HFF-Myc (cell line): ENCODE data around the gene PTPRN2.

Experiments used
- DNase-seq: peaks from one replicate; pipeline ENCODE4 v3.0.0-alpha.2; 2011; ENCODE audit warnings: low read depth; ENCODE audit errors: extremely low read depth
- H3K4me3 ChIP-seq: replicated peaks from 2 replicates; pipeline ENCODE4 v1.5.1; 2011; ENCODE audit warnings: low read depth, mild to moderate bottlenecking, control low read depth, low read length
- TF ChIP-seq, protein P1 (sequence below): IDR thresholded peaks from 2 replicates; pipeline ENCODE4 v1.5.1; 2012; ENCODE audit warnings: mild to moderate bottlenecking, low read depth, low read length, control low read depth; ENCODE audit errors: missing control alignments

PTPRN2 gene

GRCh38 chr7:158620418-158620817, 32.8 kb upstream of the PTPRN2 start:
- H3K4me3 ChIP-seq = no peak overlapping the region
- TF ChIP-seq, protein P1, sequence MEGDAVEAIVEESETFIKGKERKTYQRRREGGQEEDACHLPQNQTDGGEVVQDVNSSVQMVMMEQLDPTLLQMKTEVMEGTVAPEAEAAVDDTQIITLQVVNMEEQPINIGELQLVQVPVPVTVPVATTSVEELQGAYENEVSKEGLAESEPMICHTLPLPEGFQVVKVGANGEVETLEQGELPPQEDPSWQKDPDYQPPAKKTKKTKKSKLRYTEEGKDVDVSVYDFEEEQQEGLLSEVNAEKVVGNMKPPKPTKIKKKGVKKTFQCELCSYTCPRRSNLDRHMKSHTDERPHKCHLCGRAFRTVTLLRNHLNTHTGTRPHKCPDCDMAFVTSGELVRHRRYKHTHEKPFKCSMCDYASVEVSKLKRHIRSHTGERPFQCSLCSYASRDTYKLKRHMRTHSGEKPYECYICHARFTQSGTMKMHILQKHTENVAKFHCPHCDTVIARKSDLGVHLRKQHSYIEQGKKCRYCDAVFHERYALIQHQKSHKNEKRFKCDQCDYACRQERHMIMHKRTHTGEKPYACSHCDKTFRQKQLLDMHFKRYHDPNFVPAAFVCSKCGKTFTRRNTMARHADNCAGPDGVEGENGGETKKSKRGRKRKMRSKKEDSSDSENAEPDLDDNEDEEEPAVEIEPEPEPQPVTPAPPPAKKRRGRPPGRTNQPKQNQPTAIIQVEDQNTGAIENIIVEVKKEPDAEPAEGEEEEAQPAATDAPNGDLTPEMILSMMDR = no peak
- no peak for DNase-seq

DNA sequence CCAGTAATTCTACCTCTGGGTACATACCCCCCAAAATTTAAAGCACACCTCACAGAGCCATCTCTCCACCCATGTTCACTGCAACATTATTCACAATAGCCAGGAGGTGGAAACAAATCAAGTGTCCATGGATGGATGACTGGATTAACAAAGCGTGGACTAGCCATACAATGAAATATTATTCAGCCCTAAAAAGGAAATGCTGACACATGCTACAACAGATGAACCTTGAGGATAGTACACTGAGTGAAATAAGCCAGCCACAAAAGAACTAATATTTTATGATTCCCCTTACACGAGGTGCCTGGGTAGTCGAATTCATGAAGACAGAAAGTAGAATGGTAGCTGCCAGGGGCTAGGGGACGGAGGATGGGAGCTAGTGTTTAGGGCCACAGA, 31.1 kb upstream of the PTPRN2 start:
- DNase-seq = no peak
- H3K4me3 ChIP-seq = no peak overlapping the region
- TF ChIP-seq, protein P1 = no peak

DNA sequence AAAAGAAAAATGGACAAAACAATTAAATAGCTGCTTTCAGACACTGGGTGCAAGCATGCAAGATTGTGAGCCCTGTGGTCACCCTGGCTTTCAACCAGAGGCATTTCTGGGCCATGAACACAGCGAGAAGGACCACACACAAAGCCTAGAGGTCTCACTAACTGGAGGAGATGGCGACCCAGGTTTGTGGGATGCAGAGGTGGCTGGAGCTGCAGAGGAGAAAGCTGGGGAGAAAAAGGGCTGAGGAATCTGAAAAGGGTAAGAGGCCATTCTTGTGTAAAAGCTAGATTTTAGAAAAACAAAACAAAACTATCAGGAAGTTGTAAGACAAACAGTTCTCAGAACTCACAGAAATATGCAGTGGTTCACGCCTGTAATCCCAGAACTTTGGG, 30.1 kb upstream of the PTPRN2 start:
- DNase-seq = no peak
- H3K4me3 ChIP-seq = no peak overlapping the region
- TF ChIP-seq, protein P1 = no peak

GRCh38 chr7:158616050-158616449, 28.4 kb upstream of the PTPRN2 start:
- DNase-seq = no peak
- H3K4me3 ChIP-seq = no peak overlapping the region
- TF ChIP-seq, protein P1 = no peak

- no peak for DNase-seq
- TF ChIP-seq, protein P1 = no peak
- no peak overlapping the region for H3K4me3 ChIP-seq
These were observed 27.1 kb upstream of the PTPRN2 start for GRCh38 chr7:158614700-158615099.

DNA sequence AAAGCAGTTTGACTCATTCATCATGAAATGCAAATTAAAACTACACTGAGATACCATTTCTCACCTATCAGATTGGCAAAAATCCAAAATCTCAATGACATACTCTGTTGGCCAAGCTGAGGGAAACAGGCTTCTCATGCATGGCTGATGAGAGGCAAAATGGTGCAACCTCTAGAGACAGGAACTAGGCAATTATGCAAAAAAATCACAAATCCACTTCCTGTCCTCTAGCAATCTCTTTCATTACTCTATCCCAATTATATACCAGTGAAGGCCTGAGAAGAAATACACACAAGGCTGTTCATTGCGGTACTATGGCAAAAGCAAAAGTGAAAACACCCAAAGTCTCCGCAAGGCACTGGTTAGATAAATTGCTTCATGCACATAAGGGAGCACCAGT, 25.9 kb upstream of the PTPRN2 start:
- TF ChIP-seq, protein P1 = no peak
- H3K4me3 ChIP-seq = no peak overlapping the region
- no peak for DNase-seq

GRCh38 chr7:158612546-158612945, 24.9 kb upstream of the PTPRN2 start:
- TF ChIP-seq, protein P1 = no peak
- no peak overlapping the region for H3K4me3 ChIP-seq
- no peak for DNase-seq
